ENCODE measurements around the gene METTL4.
"Not testable (repeated sequence)": the region's sequence is repeated elsewhere in the genome, so short reads cannot be mapped to it uniquely, and the experiment has no call there.

METTL4 gene

DNA sequence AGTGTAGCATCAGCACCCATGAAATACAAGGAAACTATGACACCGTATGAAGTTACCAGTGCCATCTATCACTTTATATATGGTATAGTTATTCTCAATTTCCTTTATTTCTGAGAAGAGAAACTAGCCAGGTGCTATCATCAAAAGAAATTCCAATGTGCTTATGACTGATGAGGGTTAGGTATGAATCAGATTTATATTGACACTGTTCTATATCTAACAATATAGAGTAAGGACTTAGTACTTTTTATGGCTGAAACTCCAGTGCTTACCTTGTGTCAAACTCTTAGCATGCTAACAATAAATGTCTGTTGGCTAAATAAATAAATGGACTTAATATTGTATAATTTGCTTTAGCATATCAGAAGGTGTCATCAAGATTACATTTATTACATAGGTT, 6.9 kb downstream of the METTL4 start:
- no peak for DNase-seq (ENCODE audit: low read depth in 2 of 3, low spot score in 1 of 3)

DNA sequence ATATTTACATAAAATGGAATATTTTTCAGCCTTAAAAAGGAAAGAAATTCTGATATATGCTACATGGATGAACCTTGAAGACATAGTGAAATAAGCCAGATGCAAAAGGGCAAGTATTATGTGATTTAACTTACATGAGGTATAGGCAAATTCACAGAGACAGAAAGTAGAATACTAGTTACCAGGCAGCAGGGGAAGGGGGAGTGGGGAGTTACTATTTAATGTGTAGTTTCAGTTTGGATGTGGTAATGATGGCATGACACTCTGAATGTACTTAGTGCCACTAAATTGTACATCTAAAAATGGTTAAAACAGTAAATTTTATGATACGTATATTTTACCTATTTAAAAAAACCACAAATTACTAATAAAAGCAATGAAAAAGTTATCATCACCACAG, 12.1 kb downstream of the METTL4 start:
- DNase-seq (ENCODE audit: low read depth in 2 of 3, low spot score in 1 of 3) = no peak

DNA sequence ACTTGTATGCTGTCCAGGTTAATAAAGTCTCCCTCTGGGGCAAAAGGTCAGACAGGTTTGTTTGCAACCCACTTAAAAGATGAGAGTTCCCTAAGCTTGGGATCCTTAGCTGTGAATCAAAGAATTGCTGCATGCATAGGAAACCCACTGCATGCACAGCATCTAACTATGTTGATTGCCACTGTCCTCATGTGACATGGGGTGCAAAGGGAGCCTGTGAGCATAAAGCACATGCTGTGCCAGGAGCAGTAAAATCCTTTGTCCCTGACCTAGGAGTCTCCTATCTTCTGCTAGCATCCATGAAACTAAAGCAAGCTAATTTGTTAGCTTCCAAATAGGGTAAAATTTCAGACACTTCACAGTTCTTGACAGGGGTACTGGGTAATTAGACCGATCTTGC, 13.8 kb downstream of the METTL4 start:
- no peak for DNase-seq (ENCODE audit: low read depth in 2 of 3, low spot score in 1 of 3)

DNA sequence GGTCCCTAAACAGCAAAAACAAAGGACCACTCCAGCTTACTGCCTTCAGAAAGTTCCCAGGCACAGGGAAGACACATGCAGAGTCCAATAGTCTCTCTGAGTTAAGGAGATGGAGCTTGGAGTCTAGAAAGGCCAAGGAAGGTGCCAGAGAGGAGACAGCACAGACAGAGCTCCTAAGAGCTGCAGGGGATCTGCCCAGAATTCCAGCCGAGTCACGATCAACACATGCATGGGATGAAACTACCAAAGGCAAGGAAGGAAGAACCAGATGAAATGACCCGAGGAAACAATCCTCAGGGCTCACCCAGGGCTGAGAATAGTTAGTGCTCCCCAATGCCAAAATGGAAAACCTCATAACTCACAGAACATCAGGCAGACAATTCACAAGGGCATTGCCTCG, 15.4 kb downstream of the METTL4 start:
- no peak for DNase-seq (ENCODE audit: low read depth in 2 of 3, low spot score in 1 of 3)

DNA sequence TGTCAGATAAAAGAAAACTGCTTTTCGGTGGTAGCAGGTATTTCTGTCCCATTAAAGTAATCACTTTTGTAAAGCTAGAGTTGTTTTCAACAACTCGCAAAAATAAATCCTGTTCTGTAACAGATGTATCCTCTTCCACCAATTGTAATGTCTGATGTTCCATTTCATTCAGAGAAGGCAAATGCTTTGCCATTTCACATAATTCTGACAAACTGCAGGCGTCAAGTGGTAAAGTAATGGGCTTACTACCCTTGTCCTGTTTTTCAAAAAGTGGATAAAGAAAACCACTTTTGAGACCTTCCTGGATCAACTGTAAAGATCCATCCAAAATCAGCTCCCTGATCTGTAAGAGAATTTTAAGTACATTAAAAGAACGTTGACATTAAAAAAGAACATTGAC, 16.6 kb downstream of the METTL4 start:
- DNase-seq (ENCODE audit: low read depth in 2 of 3, low spot score in 1 of 3) = no peak

DNA sequence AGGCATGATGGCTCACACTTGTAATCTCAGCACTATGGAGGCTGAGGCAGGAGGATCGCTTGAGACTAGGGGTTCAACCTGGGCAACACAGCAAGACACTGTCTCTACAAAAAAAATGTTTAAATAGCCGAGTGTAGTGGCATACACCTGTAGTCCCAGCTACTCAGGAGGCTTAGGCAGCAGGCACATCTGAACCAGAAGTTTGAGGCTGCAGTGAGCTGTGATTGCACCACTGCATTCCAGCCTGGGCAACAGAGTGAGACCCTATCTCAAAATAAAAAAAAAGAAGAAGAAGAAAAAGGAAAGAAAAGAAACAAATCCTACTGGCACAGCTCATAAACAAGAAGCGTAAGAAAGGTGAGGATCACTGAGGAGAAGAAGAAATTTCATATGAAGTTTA, 19.9 kb downstream of the METTL4 start:
- no peak for DNase-seq (ENCODE audit: low read depth in 2 of 3, low spot score in 1 of 3)

DNA sequence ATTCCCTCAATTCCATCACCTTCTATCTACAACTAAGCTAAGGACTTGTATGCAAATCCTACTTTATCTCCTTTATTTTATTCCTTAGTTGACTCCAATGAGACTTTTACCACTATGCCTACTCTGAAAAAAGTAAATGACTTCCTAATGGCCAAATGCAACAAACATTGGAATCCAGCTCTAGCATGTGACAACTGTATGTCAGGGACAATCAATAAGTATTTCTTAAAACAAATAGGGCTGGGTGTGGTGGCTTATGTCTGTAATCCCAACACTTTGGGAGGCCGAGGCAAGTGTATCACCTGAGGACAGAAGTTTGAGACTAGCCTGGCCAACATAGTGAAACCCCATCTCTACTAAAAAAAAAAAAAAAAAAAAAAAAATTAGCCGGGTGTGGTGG, 21.8 kb downstream of the METTL4 start:
- no peak for DNase-seq (ENCODE audit: low read depth in 2 of 3, low spot score in 1 of 3)

DNA sequence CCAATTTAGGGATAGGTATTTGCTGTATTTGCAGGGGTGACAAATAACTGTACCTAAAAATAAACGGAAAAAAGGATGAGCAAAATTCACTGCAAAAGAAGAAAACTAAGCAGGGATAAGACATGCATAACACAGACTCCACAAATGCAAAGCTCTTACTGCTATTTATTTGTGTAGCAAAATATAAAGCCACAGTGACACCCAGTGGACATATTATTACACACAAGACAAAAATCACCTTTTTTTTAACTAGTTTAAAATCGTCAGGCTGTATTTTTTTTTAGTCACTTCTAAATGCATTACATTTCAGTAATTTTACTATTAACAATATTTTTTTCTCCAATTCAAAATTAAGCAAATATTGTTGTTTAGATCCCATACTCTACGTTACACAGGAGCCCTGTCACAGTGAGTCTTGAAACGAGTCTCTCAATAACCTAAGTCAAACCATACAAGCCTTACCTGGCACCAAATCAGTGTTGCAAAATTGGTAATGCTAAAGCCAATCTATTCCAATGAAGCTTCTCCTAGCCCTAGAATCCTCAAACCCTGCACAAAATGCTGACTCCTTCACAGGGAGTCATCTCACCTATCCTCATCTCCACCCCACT, 23.7 kb downstream of the METTL4 start:
- no peak for DNase-seq (ENCODE audit: low read depth in 2 of 3, low spot score in 1 of 3)

DNA sequence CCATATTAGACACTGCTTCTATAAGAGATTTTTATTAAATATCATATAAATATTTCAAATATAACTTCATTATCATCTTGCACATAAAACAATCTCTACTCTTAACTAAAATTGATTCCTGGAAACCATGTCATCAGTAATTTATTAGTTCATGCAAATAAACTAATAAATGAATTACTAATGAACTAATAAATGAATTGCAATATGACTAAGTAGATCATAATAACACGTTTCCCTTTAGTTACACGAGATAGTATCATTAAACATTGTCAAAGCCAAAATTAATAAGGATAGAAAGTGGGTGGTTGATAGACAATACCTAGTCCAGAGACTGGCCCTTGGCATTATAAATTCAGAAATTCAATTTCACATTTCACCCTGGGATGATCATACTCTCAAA, 26.1 kb downstream of the METTL4 start:
- DNase-seq (ENCODE audit: low read depth in 2 of 3, low spot score in 1 of 3) = no peak

DNA sequence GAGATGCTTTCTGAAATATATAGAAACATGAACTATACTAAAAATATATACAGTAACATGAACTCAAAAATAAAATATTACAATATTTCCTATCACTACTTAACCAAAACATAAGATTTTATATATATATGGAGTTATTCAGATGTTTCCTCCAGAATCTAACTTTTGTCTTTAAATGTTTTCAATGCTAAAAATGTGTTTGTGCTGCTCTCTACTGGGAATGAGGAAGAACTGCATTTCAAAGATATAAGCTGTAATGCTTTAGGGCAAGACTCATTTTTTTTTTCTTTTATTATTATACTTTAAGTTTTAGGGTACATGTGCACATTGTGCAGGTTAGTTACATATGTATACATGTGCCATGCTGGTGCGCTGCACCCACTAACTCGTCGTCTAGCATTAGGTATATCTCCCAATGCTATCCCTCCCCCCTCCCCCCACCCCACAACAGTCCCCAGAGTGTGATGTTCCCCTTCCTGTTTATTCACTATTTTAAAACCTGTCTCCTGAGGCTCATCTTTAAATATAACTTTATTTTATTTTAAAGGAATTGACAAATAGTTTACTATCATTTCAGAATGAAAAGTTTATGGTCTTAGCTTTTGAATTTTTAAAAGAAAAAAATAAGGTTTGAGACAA, 29.3 kb downstream of the METTL4 start:
- not testable (repeated sequence) for DNase-seq (ENCODE audit: low read depth in 2 of 3, low spot score in 1 of 3)

DNA sequence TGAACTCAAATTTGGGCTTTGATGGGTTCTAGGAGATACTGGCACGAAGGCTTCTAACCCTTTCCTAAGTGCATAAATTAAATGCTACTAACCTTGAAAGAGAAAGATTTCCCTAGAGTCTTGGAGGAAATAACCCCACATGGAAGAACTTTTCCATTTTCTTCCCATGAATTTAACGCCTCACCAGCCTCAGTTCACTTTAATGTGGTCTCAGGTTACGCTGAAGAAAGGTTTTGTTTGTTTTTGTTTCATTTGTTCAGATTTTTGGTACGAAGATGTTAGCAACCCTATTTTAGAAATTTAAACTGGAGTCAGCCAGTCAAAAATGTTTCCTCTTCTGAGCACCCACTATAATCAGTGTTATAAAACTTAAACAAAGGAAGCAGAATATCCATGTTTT, 30.7 kb downstream of the METTL4 start:
- DNase-seq (ENCODE audit: low read depth in 2 of 3, low spot score in 1 of 3) = no peak

DNA sequence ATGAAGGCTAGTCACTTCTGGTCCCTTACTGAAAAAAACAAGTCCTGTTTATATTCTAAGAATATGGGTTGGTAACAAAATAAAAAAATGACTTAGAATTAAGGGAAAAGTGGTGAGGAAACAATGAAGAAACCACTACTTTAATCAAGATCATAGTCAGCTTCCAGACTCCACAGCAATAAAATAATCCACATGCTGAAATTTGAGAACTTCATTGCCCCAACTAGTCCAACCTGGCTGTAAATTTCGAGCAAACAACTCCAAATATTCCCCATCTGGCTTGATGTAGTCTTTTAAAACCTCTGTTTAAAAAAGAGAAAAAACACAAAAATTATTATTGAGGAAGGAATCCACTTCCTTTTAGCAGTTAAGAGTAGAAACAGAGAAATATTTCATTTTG, 32.5 kb downstream of the METTL4 start:
- DNase-seq (ENCODE audit: low read depth in 2 of 3, low spot score in 1 of 3) = no peak

DNA sequence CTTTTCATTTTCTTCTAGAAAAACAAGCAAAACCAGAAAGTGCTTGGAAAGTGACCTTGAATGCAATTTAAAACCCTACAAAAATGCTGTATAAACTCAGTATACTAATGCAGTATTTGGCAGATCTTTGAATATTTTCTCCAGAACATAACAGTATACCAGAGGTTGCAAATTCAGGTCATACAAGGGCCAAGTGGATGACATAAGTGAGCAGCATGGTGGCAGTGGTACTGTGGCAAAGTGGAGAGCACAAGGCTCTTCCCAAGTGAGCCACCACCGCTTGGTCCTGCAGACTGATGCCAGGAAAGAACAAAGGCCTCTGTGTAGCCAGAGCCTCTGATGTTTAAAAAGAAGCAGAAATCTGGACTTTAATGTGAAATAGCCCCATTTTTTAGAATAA, 33.1 kb downstream of the METTL4 start:
- no peak for DNase-seq (ENCODE audit: low read depth in 2 of 3, low spot score in 1 of 3)

DNA sequence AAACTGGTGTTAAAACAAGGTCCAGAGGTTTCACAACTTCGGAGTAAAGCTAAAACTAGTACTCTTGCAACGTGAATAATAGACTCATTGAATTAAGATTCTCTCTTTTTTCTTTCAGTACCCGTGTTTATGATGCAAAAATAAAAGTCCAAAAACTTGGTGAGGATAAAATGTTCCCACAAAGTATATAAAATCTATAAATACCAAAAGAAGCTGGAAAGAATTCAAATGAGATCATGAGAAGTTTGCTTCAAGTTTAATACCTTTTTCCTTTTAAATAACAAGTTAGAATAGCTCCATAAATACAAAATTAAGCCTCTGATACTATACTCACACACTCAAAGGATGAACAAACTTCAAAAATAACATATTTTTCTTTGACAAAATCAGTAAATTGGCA, 34.0 kb downstream of the METTL4 start:
- DNase-seq (ENCODE audit: low read depth in 2 of 3, low spot score in 1 of 3) = no peak

DNA sequence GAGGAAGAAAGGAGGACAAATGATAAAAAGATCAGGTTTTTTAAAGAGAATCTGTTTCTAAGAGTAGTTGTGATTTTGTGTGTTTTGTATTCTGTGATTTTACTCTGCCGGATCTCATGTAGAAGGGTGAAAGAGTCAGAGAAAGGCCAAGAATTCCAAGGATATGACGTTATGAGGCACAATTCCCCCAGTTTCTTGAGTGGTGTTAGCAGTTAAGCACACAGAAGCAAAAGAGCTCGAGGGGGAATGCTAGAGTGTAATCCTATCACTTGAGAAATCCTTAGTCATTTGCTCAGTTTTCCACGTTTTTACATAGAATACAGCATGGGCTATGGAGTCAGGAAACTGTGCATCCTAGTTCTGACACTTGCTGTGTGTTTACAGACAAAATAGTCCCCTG, 34.8 kb downstream of the METTL4 start:
- no peak for DNase-seq (ENCODE audit: low read depth in 2 of 3, low spot score in 1 of 3)

DNA sequence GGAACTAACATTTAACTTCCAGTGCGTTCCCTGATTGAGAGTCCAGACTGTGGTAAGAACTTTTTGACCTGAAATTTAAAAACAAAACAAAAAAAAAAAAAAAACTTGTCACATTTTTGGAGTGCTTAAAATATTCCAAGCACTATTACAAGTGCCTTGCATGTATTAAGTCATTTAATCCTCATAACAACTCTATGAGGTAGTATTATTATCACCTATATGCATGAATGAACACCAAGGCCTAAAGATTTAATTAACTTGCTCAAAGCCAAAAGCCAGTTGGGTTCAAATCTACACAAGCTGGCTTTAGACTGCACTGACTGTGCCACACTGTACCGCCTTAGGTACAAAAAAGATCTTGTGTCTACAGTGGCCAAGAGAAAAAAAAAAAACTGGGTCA, 35.2 kb downstream of the METTL4 start:
- DNase-seq (ENCODE audit: low read depth in 2 of 3, low spot score in 1 of 3) = no peak

DNA sequence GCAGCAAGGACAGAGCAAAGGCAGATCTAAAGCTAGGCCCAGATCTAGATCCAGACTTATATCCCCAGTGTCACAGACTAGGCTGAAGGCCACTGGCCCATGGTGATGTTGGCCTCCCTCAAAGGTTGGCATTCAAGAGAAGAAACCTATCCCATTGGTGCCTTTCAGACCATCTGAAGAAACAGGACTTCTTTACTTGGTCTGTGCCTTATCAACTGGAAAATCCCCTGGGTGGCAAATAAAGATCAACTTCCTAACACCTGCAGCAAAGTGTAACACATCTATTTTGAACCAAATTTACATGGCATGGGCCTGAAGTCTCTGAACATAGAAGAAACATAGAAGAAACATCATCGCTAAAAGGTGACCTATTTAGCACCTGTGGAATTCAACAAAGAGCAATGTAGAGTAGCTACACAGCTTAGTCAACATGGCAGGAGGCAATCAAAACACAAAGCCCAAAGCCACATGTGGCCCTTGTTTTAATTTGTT, 35.8 kb downstream of the METTL4 start:
- DNase-seq (ENCODE audit: low read depth in 2 of 3, low spot score in 1 of 3) = no peak

DNA sequence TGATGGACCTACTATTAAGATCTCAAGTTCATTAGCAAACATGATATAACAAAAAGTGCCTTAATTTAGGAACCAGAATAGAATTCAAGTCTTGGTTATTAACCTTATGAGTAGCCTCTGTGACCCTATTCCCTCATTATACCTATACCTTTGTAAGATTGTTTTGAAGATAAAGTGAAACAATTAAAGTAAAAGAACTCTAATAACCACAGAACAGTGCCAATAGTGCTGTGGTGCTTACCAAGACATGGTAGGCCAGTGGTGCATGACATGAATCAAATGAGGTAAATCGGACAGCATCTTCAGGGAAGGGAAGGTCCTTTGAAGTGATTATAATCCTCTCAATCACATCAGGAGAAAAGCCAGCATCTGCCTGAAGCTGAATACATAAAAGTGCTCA, 36.4 kb downstream of the METTL4 start:
- no peak for DNase-seq (ENCODE audit: low read depth in 2 of 3, low spot score in 1 of 3)

DNA sequence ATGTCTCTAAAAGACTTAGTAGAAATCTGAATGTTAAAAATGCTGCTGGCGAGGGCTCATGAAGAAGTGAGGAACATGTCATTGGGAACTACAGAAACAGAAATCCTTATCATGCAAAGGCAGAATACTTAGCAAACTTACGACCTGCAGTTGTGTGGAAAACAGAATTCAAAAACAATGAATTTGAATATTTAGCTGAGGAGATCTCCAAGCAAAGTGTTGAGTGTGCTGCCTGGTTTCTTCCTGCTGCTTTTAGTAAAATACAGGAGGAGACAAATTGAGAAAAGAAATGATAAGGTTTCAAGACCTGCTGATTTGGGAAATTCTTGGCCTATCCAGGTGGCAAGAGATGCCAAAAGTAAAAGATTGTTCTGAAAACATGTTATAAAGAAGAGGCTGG, 38.5 kb downstream of the METTL4 start:
- DNase-seq (ENCODE audit: low read depth in 2 of 3, low spot score in 1 of 3) = no peak

DNA sequence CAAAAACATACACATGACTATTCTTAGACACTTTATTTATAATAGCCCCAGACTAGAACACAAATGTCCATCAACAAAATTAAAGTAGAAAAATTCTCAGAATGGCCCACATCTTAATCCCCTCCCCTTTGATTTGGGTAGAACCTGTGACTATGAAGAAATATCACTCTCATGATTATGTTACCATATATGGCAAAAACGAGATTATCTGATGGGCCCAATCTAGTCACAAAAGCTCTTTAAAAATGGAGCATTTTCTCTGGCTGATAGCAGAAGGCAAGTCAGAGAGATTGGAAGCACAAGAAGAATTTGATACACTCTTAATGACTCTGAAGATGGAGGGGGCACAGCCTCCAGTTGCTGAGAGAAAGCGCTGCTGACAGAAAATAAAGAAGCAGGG, 39.6 kb downstream of the METTL4 start:
- no peak for DNase-seq (ENCODE audit: low read depth in 2 of 3, low spot score in 1 of 3)

DNA sequence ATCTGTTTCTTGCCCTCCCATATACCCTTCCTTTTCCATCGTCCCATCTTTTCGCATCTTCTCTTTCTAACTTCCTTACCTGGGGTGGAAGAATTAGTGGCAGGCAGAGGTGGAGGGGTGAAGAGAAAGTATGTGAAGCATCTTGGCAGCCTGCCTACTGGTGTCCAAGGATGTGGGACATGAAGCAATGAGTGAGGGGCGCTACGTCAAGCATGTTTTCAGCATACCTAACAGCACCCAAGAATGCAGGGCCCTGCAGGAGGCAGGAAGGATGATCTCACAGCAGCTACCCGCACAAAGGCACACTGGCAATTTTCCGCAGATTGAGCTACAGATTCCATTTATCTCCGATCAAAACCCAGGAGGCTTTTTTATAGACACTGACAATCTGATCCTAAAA, 42.2 kb downstream of the METTL4 start:
- no peak for DNase-seq (ENCODE audit: low read depth in 2 of 3, low spot score in 1 of 3)

DNA sequence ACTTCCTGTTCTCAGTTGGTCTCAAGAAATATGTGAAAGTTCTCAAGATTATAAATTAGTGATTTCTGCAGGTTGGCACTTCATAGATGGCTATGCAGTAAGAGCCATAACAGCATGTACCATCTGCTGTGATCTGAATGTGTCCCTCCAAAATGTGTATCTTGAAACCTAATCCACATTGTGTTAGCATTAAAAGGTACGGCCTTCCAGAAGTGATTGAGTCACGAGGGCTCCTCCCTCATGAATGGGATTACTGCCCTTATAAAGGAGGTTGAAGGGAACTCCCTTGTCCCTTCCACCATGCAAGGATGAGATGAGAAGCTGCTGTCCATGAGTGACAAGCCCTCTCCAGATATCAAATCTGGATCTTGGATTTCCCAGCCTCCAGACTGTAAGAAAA, 45.0 kb downstream of the METTL4 start:
- no peak for DNase-seq (ENCODE audit: low read depth in 2 of 3, low spot score in 1 of 3)

DNA sequence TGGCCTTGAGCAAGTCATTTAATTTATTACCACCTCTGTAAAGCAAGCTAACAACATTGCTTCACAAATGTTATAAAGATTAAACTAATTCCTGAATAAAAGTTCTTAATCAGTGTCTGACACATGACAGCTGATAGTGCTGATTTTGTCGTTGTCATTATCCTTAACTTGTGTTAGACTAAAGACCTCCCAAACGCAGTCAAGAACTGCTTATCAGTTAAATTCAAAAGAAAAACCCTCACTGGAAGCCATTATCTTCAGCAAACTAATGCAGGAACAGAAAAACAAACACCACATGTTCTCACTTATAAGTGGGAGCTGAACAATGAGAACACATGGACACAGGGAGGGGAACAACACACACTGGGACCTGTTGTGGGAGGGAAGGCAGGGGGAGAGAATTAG, 46.5 kb downstream of the METTL4 start:
- DNase-seq (ENCODE audit: low read depth in 2 of 3, low spot score in 1 of 3) = not testable (repeated sequence)
